T-helper 17 cell (primary cell): ENCODE results near the gene CNIH4. TPM values are rescaled to one million over a fixed set of nuclear protein-coding genes. Genes with fewer than 3 reads are reported as not detected.
"Not testable (repeated sequence)": the region's sequence is repeated elsewhere in the genome, so short reads cannot be mapped to it uniquely, and the experiment has no call there.

Experiments used
- ATAC-seq: fragments of 150-1000 bp; cut with Tn5 transposase; 2 replicates; pipeline ENCODE4 v1.10.0; 2021; ENCODE audit warnings: mild to moderate bottlenecking, moderate library complexity
- DNase-seq, 3 donors: peaks; one replicate each; pipeline versions ENCODE4 v3.0.0 to v3.0.0-alpha.2; 2020 to 2021
- H3K9me3 ChIP-seq: one replicate; pipeline ENCODE4 v1.7.0; 2013; ENCODE audit warnings: low read length, mild to moderate bottlenecking; ENCODE audit not compliant: control insufficient read depth, poor library complexity, severe bottlenecking
- H3K27ac Mint-ChIP-seq: one replicate; pipeline ENCODE4 v1.8.0; 2022; ENCODE audit warnings: mild to moderate bottlenecking, moderate library complexity, mixed read lengths
- H3K27me3 Mint-ChIP-seq: one replicate; pipeline ENCODE4 v1.8.0; 2022; ENCODE audit warnings: mixed read lengths
- H3K36me3 Mint-ChIP-seq: one replicate; pipeline ENCODE4 v1.8.0; 2022; ENCODE audit warnings: low read depth, mixed read lengths
- H3K4me1 Mint-ChIP-seq: one replicate; pipeline ENCODE4 v1.8.0; 2022; ENCODE audit warnings: mild to moderate bottlenecking, mixed read lengths
- H3K4me3 Mint-ChIP-seq: one replicate; pipeline ENCODE4 v1.8.0; 2022; ENCODE audit warnings: mild to moderate bottlenecking, moderate library complexity, mixed read lengths
- total RNA-seq, 4 donors: library from RNA in 2 of 4; stranded (reverse) in 2 of 4; gene quantifications; one replicate each; pipeline ENCODE4 v1.2.3 and lab custom pipeline; 2022 to 2026

The CNIH4 gene
- total RNA-seq, 2 donors from 2014 or later, result 19.1 to 24.1 TPM

GRCh38 chr1:224333309-224333926 lies 23.3 kb upstream of the CNIH4 start:
- no peaks in the 10 kb centered on the region for H3K9me3 ChIP-seq
- Mint-ChIP-seq H3K27me3 (no peaks in the 10 kb centered on the region), H3K4me3 (no peak overlapping the region), H3K4me1 (peaks cover 26% of the 10 kb centered on the region), H3K36me3 (no peaks in the 10 kb centered on the region), H3K27ac (peak overlapping the region; percentile 85)
- ATAC-seq (peak; percentile 50), DNase-seq (no peak)

GRCh38 chr1:224333939-224334786 lies 22.5 kb upstream of the CNIH4 start:
- H3K27ac Mint-ChIP-seq, result peak overlapping the region; percentile 85
- no peaks in the 10 kb centered on the region for H3K36me3 Mint-ChIP-seq
- H3K9me3 ChIP-seq, result no peaks in the 10 kb centered on the region
- ATAC-seq (no peak), DNase-seq (no peak)
- no peak overlapping the region for H3K4me3 Mint-ChIP-seq
- H3K27me3 Mint-ChIP-seq, result no peaks in the 10 kb centered on the region
- H3K4me1 Mint-ChIP-seq, result peaks cover 20% of the 10 kb centered on the region

GRCh38 chr1:224338150-224338838 lies 18.4 kb upstream of the CNIH4 start:
- Mint-ChIP-seq H3K36me3 (peaks cover 6% of the 10 kb centered on the region), H3K27me3 (no peaks in the 10 kb centered on the region), H3K27ac (no peak overlapping the region), H3K4me3 (no peak overlapping the region), H3K4me1 (peaks cover 11% of the 10 kb centered on the region)
- no peak for DNase-seq
- ATAC-seq, result no peak
- no peaks in the 10 kb centered on the region for H3K9me3 ChIP-seq

GRCh38 chr1:224339442-224340033 lies 17.1 kb upstream of the CNIH4 start:
- H3K36me3 Mint-ChIP-seq, result peaks cover 8% of the 10 kb centered on the region
- H3K27me3 Mint-ChIP-seq, result no peaks in the 10 kb centered on the region
- DNase-seq (no peak), ATAC-seq (no peak)
- H3K27ac Mint-ChIP-seq, result no peak overlapping the region
- peaks cover 3% of the 10 kb centered on the region for H3K9me3 ChIP-seq
- no peak overlapping the region for H3K4me3 Mint-ChIP-seq
- peaks cover 4% of the 10 kb centered on the region for H3K4me1 Mint-ChIP-seq

DNA sequence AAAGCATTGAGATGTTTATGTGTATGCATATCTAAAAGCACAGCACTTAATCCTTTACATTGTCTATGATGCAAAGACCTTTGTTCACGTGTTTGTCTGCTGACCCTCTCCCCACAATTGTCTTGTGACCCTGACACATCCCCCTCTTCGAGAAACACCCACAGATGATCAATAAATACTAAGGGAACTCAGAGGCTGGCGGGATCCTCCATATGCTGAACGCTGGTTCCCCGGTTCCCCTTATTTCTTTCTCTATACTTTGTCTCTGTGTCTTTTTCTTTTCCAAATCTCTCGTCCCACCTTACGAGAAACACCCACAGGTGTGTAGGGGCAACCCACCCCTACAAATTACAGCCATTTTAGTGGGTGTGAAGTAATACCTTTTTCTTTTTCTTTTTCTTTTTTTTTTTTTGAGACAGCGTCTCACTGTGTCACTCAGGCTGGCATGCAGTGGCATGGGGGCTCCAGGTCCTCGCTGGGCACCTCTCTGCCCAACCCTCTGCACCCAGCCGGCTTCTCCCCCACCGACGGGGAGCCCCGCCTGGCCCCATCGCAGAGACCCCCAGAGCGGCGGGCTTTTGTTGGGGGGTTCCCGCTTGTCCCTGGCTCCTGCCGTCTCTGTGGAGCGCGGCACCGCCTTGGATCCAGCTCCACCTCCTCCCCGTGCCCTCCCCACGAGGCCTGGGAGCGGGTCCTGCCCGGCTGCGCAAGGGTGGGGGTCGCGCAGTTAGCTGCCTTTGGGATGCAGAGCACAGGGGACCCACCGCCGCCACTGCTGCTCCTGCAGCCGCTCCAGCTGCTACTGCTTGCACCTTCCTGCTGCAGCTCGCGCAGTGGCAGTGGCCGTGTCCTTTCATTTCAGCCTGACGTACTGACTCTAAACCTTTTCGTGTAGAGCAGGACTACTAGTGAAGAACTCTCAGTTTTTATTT lies 16.0 kb upstream of the CNIH4 start:
- peak overlapping the region; percentile 84 for H3K4me3 Mint-ChIP-seq
- ATAC-seq (peak; percentile 87), DNase-seq (peak in 1 of 3 donors; percentile 15)
- not testable (repeated sequence) for H3K27ac Mint-ChIP-seq, H3K36me3 Mint-ChIP-seq, H3K27me3 Mint-ChIP-seq, H3K4me1 Mint-ChIP-seq, H3K9me3 ChIP-seq

DNA sequence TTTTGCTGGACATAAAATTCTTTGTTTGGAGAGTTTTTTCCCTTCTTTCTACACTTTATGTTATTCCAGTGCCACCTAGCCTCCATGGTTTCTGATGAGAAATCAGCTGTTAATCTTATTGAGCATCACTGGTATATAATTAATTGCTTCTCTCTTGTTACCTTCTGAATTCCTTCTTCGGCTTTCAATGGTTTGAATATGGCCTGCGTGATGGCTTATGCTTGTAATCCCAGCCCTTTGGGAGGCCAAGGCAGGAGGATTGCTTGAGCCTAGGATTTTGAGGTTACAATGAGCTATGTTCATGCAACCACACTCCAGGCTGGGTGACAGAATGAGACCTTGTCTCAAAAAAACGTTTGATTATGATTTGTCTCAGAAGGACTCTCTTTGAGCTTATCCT lies 13.0 kb upstream of the CNIH4 start:
- H3K4me1 Mint-ChIP-seq, result peaks cover 10% of the 10 kb centered on the region
- DNase-seq (no peak), ATAC-seq (no peak)

GRCh38 chr1:224348137-224348536 lies 8.5 kb upstream of the CNIH4 start:
- peaks cover 3% of the 10 kb centered on the region for H3K9me3 ChIP-seq
- ATAC-seq (peak; percentile 62), DNase-seq (no peak)
- H3K36me3 Mint-ChIP-seq, result peaks cover 4% of the 10 kb centered on the region
- H3K4me3 Mint-ChIP-seq, result peak overlapping the region; percentile 19
- H3K27me3 Mint-ChIP-seq, result no peaks in the 10 kb centered on the region
- peak overlapping the region; percentile 82 for H3K27ac Mint-ChIP-seq
- peaks cover 11% of the 10 kb centered on the region for H3K4me1 Mint-ChIP-seq

More for the DNA sequence above, 13.0 kb upstream of the CNIH4 start:
- peaks cover 8% of the 10 kb centered on the region for H3K36me3 Mint-ChIP-seq
- H3K4me3 Mint-ChIP-seq, result peak overlapping the region; percentile 43
- H3K27me3 Mint-ChIP-seq, result no peaks in the 10 kb centered on the region
- no peak overlapping the region for H3K27ac Mint-ChIP-seq
- peaks cover 3% of the 10 kb centered on the region for H3K9me3 ChIP-seq

DNA sequence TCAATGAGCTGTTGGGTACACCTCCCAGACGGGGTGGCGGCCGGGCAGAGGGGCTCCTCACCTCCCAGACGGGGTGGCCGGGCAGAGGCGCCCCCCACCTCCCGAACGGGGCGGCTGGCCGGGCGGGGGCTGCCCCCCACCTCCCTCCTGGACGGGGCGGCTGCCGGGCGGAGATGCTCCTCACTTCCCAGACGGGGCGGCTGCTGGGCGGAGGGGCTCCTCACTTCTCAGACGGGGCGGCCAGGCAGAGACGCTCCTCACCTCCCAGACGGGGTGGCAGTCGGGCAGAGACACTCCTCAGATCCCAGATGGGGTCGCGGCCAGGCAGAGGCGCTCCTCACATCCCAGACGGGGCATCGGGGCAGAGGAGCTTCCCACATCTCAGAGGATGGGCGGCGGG lies 7.0 kb upstream of the CNIH4 start:
- Mint-ChIP-seq H3K27ac (peak overlapping the region; percentile 19), H3K4me1 (peaks cover 14% of the 10 kb centered on the region)
- DNase-seq, H3K9me3 ChIP-seq, H3K36me3 Mint-ChIP-seq, H3K27me3 Mint-ChIP-seq, H3K4me3 Mint-ChIP-seq, ATAC-seq: not testable (repeated sequence)

- H3K27me3 Mint-ChIP-seq, ATAC-seq, H3K9me3 ChIP-seq, DNase-seq, H3K36me3 Mint-ChIP-seq, H3K4me3 Mint-ChIP-seq, H3K27ac Mint-ChIP-seq: not testable (repeated sequence)
- H3K4me1 Mint-ChIP-seq, result peaks cover 21% of the 10 kb centered on the region
These were observed 4.1 kb upstream of the CNIH4 start for GRCh38 chr1:224352436-224353085.

GRCh38 chr1:224353975-224354925 lies 2.4 kb upstream of the CNIH4 start:
- DNase-seq (no peak), ATAC-seq (no peak)
- peaks cover 6% of the 10 kb centered on the region for H3K36me3 Mint-ChIP-seq
- no peak overlapping the region for H3K27ac Mint-ChIP-seq
- H3K4me3 Mint-ChIP-seq, result no peak overlapping the region
- H3K4me1 Mint-ChIP-seq, result peaks cover 31% of the 10 kb centered on the region
- H3K27me3 Mint-ChIP-seq, result no peaks in the 10 kb centered on the region
- H3K9me3 ChIP-seq, result no peaks in the 10 kb centered on the region

DNA sequence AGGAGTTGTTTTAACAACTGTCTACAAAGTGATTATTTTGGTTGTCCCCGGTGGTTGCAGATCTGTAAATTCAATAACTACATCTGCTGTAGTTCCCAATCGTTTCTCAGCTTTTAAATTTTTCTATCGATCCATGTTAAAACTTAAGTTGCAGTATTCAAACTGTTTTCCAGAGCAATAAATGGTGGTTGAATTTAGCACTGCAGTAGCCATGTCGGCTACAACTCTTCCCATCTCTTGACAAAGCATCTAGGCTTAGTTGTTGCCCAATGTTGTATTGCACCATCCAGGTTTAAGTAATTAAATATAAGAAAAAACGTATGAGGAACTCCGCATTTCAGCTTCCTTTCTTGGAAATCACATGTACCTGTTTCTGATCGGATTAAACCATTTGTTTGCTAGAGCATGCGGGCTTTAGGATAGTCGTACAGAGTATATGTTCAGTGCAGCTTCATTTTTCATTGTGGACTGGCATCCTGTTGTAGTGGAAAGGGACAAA lies 996 bp downstream of the CNIH4 start:
- Mint-ChIP-seq H3K27me3 (no peaks in the 10 kb centered on the region), H3K36me3 (peaks cover 8% of the 10 kb centered on the region), H3K27ac (peak overlapping the region; percentile 95), H3K4me1 (peaks cover 40% of the 10 kb centered on the region), H3K4me3 (peak overlapping the region; percentile 95)
- no peak for ATAC-seq
- no peak for DNase-seq
- H3K9me3 ChIP-seq, result no peaks in the 10 kb centered on the region
